HG03108 (cell line): ENCODE results near the gene ARL5A.
A peak's percentile ranks its signal among the peaks of the same experiment; 100 is the strongest.

Experiments used
- ATAC-seq: cut with Tn5 transposase; IDR thresholded peaks from one replicate; pipeline ENCODE4 v1.9.1; 2021; ENCODE audit warnings: moderate library complexity; ENCODE audit not compliant: unreplicated experiment

The ARL5A gene

GRCh38 chr2:151770995-151771394, 57.2 kb downstream of the ARL5A start:
- ATAC-seq = no peak

- no peak for ATAC-seq
These were observed 58.6 kb downstream of the ARL5A start for GRCh38 chr2:151769606-151770005.

- no peak for ATAC-seq
These were observed 60.7 kb downstream of the ARL5A start for GRCh38 chr2:151767536-151767935.

GRCh38 chr2:151766437-151767153, 61.6 kb downstream of the ARL5A start:
- ATAC-seq = peak; percentile 49

GRCh38 chr2:151765760-151766410, 62.3 kb downstream of the ARL5A start:
- ATAC-seq = no peak

GRCh38 chr2:151762694-151763093, 65.5 kb downstream of the ARL5A start:
- ATAC-seq = no peak

GRCh38 chr2:151761687-151762086, 66.5 kb downstream of the ARL5A start:
- ATAC-seq = no peak

- ATAC-seq = no peak
These were observed 67.0 kb downstream of the ARL5A start for GRCh38 chr2:151761193-151761592.

GRCh38 chr2:151760139-151760650, 68.0 kb downstream of the ARL5A start:
- no peak for ATAC-seq

- ATAC-seq = no peak
These were observed 69.5 kb downstream of the ARL5A start for GRCh38 chr2:151758744-151759143.

- ATAC-seq = no peak
These were observed 70.4 kb downstream of the ARL5A start for GRCh38 chr2:151757861-151758260.

- ATAC-seq = no peak
These were observed 71.4 kb downstream of the ARL5A start for GRCh38 chr2:151756820-151757219.

GRCh38 chr2:151754253-151754897, 73.8 kb downstream of the ARL5A start:
- no peak for ATAC-seq

- ATAC-seq = no peak
These were observed 74.7 kb downstream of the ARL5A start for GRCh38 chr2:151753540-151753939.
